WTC11 (cell line): Measurements from ENCODE around the gene SMC3. TPM values are rescaled to one million over a fixed set of nuclear protein-coding genes. Genes with fewer than 3 reads are reported as not detected.

Experiments
- ATAC-seq: fragments of 200-7000 bp; cut with Tn5 transposase; 2 replicates; pipeline ENCODE4 v1.10.0; 2021; ENCODE audit warnings: mild to moderate bottlenecking, moderate library complexity
- CTCF ChIA-PET: fragments of 300-600 bp; sonication (Branson Sonifier 250); formaldehyde crosslinking; loops from one replicate; lab custom pipeline; 2021; ENCODE audit warnings: antibody characterized with exemption; lab: Charles Lee
- POLR2A ChIA-PET: fragments of 350-600 bp; sonication (Branson Sonifier 250); formaldehyde crosslinking; loops from one replicate; lab custom pipeline; 2021; ENCODE audit warnings: antibody characterized with exemption; lab: Charles Lee
- DNase-seq: peaks from one replicate; pipeline ENCODE4 v3.0.0; 2021; ENCODE audit warnings: low spot score
- H3K27ac Mint-ChIP-seq: 2 replicates; pipeline ENCODE4 v1.8.0; 2021; ENCODE audit warnings: mixed read lengths
- H3K27me3 Mint-ChIP-seq: 2 replicates; pipeline ENCODE4 v1.8.0; 2021; ENCODE audit warnings: low read depth, mild to moderate bottlenecking, moderate library complexity, mixed read lengths
- H3K36me3 Mint-ChIP-seq: 2 replicates; pipeline ENCODE4 v1.8.0; 2021; ENCODE audit warnings: mixed read lengths
- H3K4me1 Mint-ChIP-seq: 2 replicates; pipeline ENCODE4 v1.8.0; 2022; ENCODE audit warnings: mixed read lengths
- H3K4me3 Mint-ChIP-seq: 2 replicates; pipeline ENCODE4 v1.8.0; 2021; ENCODE audit warnings: mild to moderate bottlenecking, moderate library complexity, mixed read lengths
- H3K9me3 Mint-ChIP-seq: 2 replicates; pipeline ENCODE4 v1.8.0; 2021; ENCODE audit warnings: mixed read lengths
- ATF3 ChIP-seq: sonication (generic); formaldehyde crosslinking; conservative IDR thresholded peaks from 2 replicates; pipeline ENCODE4 v1.8.1; 2022; ENCODE audit warnings: mild to moderate bottlenecking, missing genetic modification reagents
- CDX4 ChIP-seq: fragments of 250-450 bp; sonication (Bioruptor Pico); IDR thresholded peaks from 2 replicates; pipeline ENCODE4 v1.9.0; 2021; ENCODE audit warnings: moderate library complexity, mild to moderate bottlenecking, inconsistent platforms, borderline replicate concordance
- CREB1 ChIP-seq: sonication (generic); formaldehyde crosslinking; IDR thresholded peaks from 2 replicates; pipeline ENCODE4 v1.8.0; 2023; ENCODE audit warnings: mild to moderate bottlenecking, missing genetic modification reagents
- CREM ChIP-seq: sonication (generic); formaldehyde crosslinking; IDR thresholded peaks from 2 replicates; pipeline ENCODE4 v1.8.1; 2022; ENCODE audit warnings: mild to moderate bottlenecking, missing genetic modification reagents, moderate library complexity
- E2F5 ChIP-seq: sonication (generic); formaldehyde crosslinking; IDR thresholded peaks from 2 replicates; pipeline ENCODE4 v1.8.1; 2022; ENCODE audit warnings: mild to moderate bottlenecking, moderate library complexity, missing genetic modification reagents
- ESRRA ChIP-seq: sonication (generic); formaldehyde crosslinking; IDR thresholded peaks from 2 replicates; pipeline ENCODE4 v1.8.1; 2022; ENCODE audit warnings: mild to moderate bottlenecking, missing genetic modification reagents, borderline replicate concordance
- FOXK1 ChIP-seq: sonication (generic); formaldehyde crosslinking; IDR thresholded peaks from 2 replicates; pipeline ENCODE4 v1.8.0; 2022; ENCODE audit warnings: mild to moderate bottlenecking, moderate library complexity, missing genetic modification reagents
- GABPB1 ChIP-seq: sonication (generic); formaldehyde crosslinking; IDR thresholded peaks from 2 replicates; pipeline ENCODE4 v1.8.1; 2023; ENCODE audit warnings: mild to moderate bottlenecking, missing genetic modification reagents
- GTF2I ChIP-seq: fragments of 250-450 bp; sonication (Bioruptor Pico); conservative IDR thresholded peaks from 2 replicates; pipeline ENCODE4 v1.4.0; 2021; ENCODE audit warnings: mild to moderate bottlenecking
- HMGXB4 ChIP-seq: sonication (generic); formaldehyde crosslinking; IDR thresholded peaks from 2 replicates; pipeline ENCODE4 v1.8.1; 2023; ENCODE audit warnings: mild to moderate bottlenecking, moderate library complexity, missing genetic modification reagents
- IRF2 ChIP-seq: sonication (generic); formaldehyde crosslinking; IDR thresholded peaks from 2 replicates; pipeline ENCODE4 v1.8.0; 2022; ENCODE audit warnings: low read depth, missing genetic modification reagents, borderline replicate concordance
- JUN ChIP-seq: sonication (generic); formaldehyde crosslinking; IDR thresholded peaks from 2 replicates; pipeline ENCODE4 v1.8.0; 2023; ENCODE audit warnings: mild to moderate bottlenecking, missing genetic modification reagents
- KAT7 ChIP-seq: sonication (generic); formaldehyde crosslinking; IDR thresholded peaks from 2 replicates; pipeline ENCODE4 v1.8.1; 2023; ENCODE audit warnings: missing genetic modification reagents, mild to moderate bottlenecking, borderline replicate concordance
- NFE2L1 ChIP-seq: sonication (generic); formaldehyde crosslinking; IDR thresholded peaks from 2 replicates; pipeline ENCODE4 v1.8.1; 2023; ENCODE audit warnings: missing genetic modification reagents
- NR2C2 ChIP-seq: sonication (generic); formaldehyde crosslinking; IDR thresholded peaks from 2 replicates; pipeline ENCODE4 v1.8.0; 2022; ENCODE audit warnings: mild to moderate bottlenecking, missing genetic modification reagents
- PRRX2 ChIP-seq: fragments of 250-450 bp; sonication (Bioruptor Pico); IDR thresholded peaks from 2 replicates; pipeline ENCODE4 v1.8.0; 2021; ENCODE audit warnings: mild to moderate bottlenecking
- TP53 ChIP-seq: sonication (generic); formaldehyde crosslinking; IDR thresholded peaks from 2 replicates; pipeline ENCODE4 v1.8.1; 2023; ENCODE audit warnings: mild to moderate bottlenecking, missing genetic modification reagents
- ZBTB43 ChIP-seq: sonication (generic); formaldehyde crosslinking; IDR thresholded peaks from 2 replicates; pipeline ENCODE4 v1.8.1; 2023; ENCODE audit warnings: mild to moderate bottlenecking, missing genetic modification reagents
- ZNF219 ChIP-seq: sonication (generic); formaldehyde crosslinking; IDR thresholded peaks from 2 replicates; pipeline ENCODE4 v1.8.0; 2023; ENCODE audit warnings: missing genetic modification reagents, mild to moderate bottlenecking, borderline replicate concordance
- ZNF263 ChIP-seq: sonication (generic); formaldehyde crosslinking; IDR thresholded peaks from 2 replicates; pipeline ENCODE4 v1.8.1; 2022; ENCODE audit warnings: low read depth, mild to moderate bottlenecking, moderate library complexity, missing genetic modification reagents
- ZNF416 ChIP-seq: fragments of 250-450 bp; sonication (Bioruptor Pico); IDR thresholded peaks from 2 replicates; pipeline ENCODE4 v1.9.0; 2021; ENCODE audit warnings: mild to moderate bottlenecking, inconsistent platforms
- ZNF423 ChIP-seq: fragments of 250-450 bp; sonication (Bioruptor Pico); IDR thresholded peaks from 2 replicates; pipeline ENCODE4 v2.1.2; 2022; ENCODE audit warnings: mild to moderate bottlenecking, moderate library complexity
- ZNF532 ChIP-seq: fragments of 250-450 bp; sonication (Bioruptor Pico); IDR thresholded peaks from 2 replicates; pipeline ENCODE4 v1.9.0; 2021; ENCODE audit warnings: mild to moderate bottlenecking, borderline replicate concordance
- ZSCAN18 ChIP-seq: fragments of 250-450 bp; sonication (Bioruptor Pico); IDR thresholded peaks from 2 replicates; pipeline ENCODE4 v2.1.2; 2022; ENCODE audit warnings: mild to moderate bottlenecking, moderate library complexity
- total RNA-seq: library from RNA; stranded (reverse); gene quantifications from 3 replicates; pipeline ENCODE4 v1.2.3, GENCODE V29; 2021

Gene SMC3
- total RNA-seq, 1 experiment from 2014 or later, result 71.0 TPM

GRCh38 chr10:110568055-110568735 is 700 bp downstream of the SMC3 start:
- ChIA-PET CTCF (interaction anchor here (1.3 kb wide), 1 partner anchor 32 kb away, joined by 5 read pairs; no protein-coding TSS in a partner anchor), POLR2A (interaction anchor here (0.7 to 1.0 kb wide), 2 partner anchors 20 to 68 kb away, joined by 3 to 5 read pairs; no protein-coding TSS in a partner anchor)
- Mint-ChIP-seq H3K36me3 (peaks cover 14% of the 10 kb centered on the region), H3K4me3 (peak overlapping the region; percentile 94), H3K27ac (peak overlapping the region; percentile 89), H3K9me3 (no peaks in the 10 kb centered on the region), H3K4me1 (peaks cover 27% of the 10 kb centered on the region), H3K27me3 (no peaks in the 10 kb centered on the region; the same call in 1 of the 2 replicates)
- TF ChIP-seq ZNF423 (CRISPR knock-in tag), result peak; percentile 53; the same call in 1 of the 2 replicates
- no peak for TF ChIP-seq HMGXB4
- TF ChIP-seq ATF3 (CRISPR knock-in tag), result no peak
- TF ChIP-seq E2F5 (CRISPR knock-in tag), result 0 out of 2 replicates have a peak, but pooled peaks have one; percentile 24
- TF ChIP-seq ZNF219, result peak; percentile 42; the same call in 1 of the 2 replicates
- TF ChIP-seq CDX4 (CRISPR knock-in tag), result no peak
- peak; percentile 42; the same call in 1 of the 2 replicates for TF ChIP-seq ESRRA
- peak; percentile 77; the same call in 1 of the 2 replicates for TF ChIP-seq KAT7 (CRISPR knock-in tag)
- peak; percentile 84 for TF ChIP-seq FOXK1 (CRISPR knock-in tag)
- peak; percentile 51; the same call in 1 of the 2 replicates for TF ChIP-seq JUN
- 0 out of 2 replicates have a peak, but pooled peaks have one; percentile 26 for TF ChIP-seq ZNF263
- no peak for TF ChIP-seq ZBTB43
- TF ChIP-seq ZNF416 (CRISPR knock-in tag), result 0 out of 2 replicates have a peak, but pooled peaks have one; percentile 12
- 0 out of 2 replicates have a peak, but pooled peaks have one; percentile 40 for TF ChIP-seq CREM
- ATAC-seq (peak; percentile 3), DNase-seq (peak; percentile 53)

- Mint-ChIP-seq H3K27me3 (no peaks in the 10 kb centered on the region), H3K36me3 (peaks cover 14% of the 10 kb centered on the region), H3K4me3 (peak overlapping the region; percentile 94), H3K4me1 (peaks cover 27% of the 10 kb centered on the region), H3K9me3 (no peaks in the 10 kb centered on the region), H3K27ac (no peak overlapping the region)
- TF ChIP-seq ZSCAN18 (no peak), ZNF416 (CRISPR knock-in tag) (no peak), NR2C2 (CRISPR knock-in tag) (no peak), CREB1 (CRISPR knock-in tag) (no peak), IRF2 (no peak), TP53 (CRISPR knock-in tag) (no peak), PRRX2 (CRISPR knock-in tag) (no peak), GABPB1 (CRISPR knock-in tag) (no peak), ZNF532 (no peak), GTF2I (CRISPR knock-in tag) (no peak), NFE2L1 (CRISPR knock-in tag) (no peak)
- ATAC-seq, result no peak
- POLR2A ChIA-PET, result interaction anchor here (1.0 kb wide), 1 partner anchor 19 kb away, joined by 5 read pairs; no protein-coding TSS in a partner anchor
- no peak for DNase-seq
- CTCF ChIA-PET, result interaction anchor here (0.6 to 1.3 kb wide), 2 partner anchors 31 to 75 kb away, joined by 3 to 5 read pairs; no protein-coding TSS in a partner anchor
Observed at GRCh38 chr10:110569122-110569521, 1.6 kb downstream of the SMC3 start.
